Psoas muscle (tissue), 8 donors: ENCODE measurements around the gene GRK2. TPM values are rescaled to one million over a fixed set of nuclear protein-coding genes. Genes with fewer than 3 reads are reported as not detected.

ENCODE experiments used
- ATAC-seq, 4 donors: fragments of 200-7000 bp; cut with Tn5 transposase; one replicate each; pipeline ENCODE4 v1.9.1; 2020; ENCODE audit warnings: moderate library complexity in 3 of 4, mild to moderate bottlenecking in 2 of 4
- DNase-seq, 2 donors: peaks; one replicate each; pipeline ENCODE4 v3.0.0-alpha.2; 2020
- H3K27ac ChIP-seq: fragments of 200-600 bp; one replicate; pipeline ENCODE4 v1.8.0; 2022
- H3K27me3 ChIP-seq, 3 donors: fragments of 200-600 bp in 1 of 3; one replicate each; pipeline versions ENCODE4 v1.6.1 to v1.8.0; 2013 to 2022; ENCODE audit warnings: low read length in 2 of 3, mild to moderate bottlenecking in 2 of 3, moderate library complexity in 1 of 3; ENCODE audit not compliant: insufficient read depth in 3 of 3
- H3K36me3 ChIP-seq, 2 donors: fragments of 200-600 bp in 1 of 2; one replicate each; pipeline versions ENCODE4 v1.6.1 to v1.8.0; 2013 to 2022; ENCODE audit warnings: low read depth in 1 of 2, mild to moderate bottlenecking in 1 of 2, moderate library complexity in 1 of 2; ENCODE audit not compliant: insufficient read depth in 1 of 2
- H3K4me1 ChIP-seq: fragments of 200-600 bp; one replicate; pipeline ENCODE4 v1.8.0; 2022
- H3K4me3 ChIP-seq: fragments of 200-600 bp; one replicate; pipeline ENCODE4 v1.8.0; 2022; ENCODE audit warnings: mild to moderate bottlenecking
- H3K9me3 ChIP-seq: fragments of 200-600 bp; one replicate; pipeline ENCODE4 v1.8.0; 2022
- WGBS, 3 donors: extraction: QIAGEN DNeasy Blood & Tissue Kit; methylation state at CpG; one replicate each; pipeline versions ENCODE4 v1.1.6 to v1.1.7; 2013; 5-methylcytosine and 5-hydroxymethylcytosine counted together
- intact Hi-C, 2 donors: fragments of 100-400 bp; cut with DNase I; formaldehyde crosslinking; loops; one replicate each; pipeline versions ENCODE4 v1.11.0 to v1.14.2; 2022
- polyA plus RNA-seq, 3 donors: library from polyadenylated mRNA; stranded (reverse); fragments of 200-250 nt; gene quantifications; one replicate each; pipeline ENCODE4 v1.2.3, GENCODE V29; 2013
- total RNA-seq, 4 donors: library from RNA; stranded (reverse); fragmentation: NEBNext Ultra II Directional in 2 of 4; extraction: Animal tissue kit (Norgen Biotek cat#: 25700) in 2 of 4; gene quantifications; one replicate each; pipeline versions ENCODE4 v1.2.1 to v1.2.4, GENCODE V29; 2021 to 2023
- TF ChIP-seq, protein P1 (sequence below): fragments of 200-600 bp; IDR thresholded peaks from one replicate; pipeline ENCODE4 v1.8.0; 2022; ENCODE audit warnings: antibody characterized with exemption
- donor health status: healthy with polysubstance abuse.
- donor health status: DM: no; HTN: no; CAD: no; lungs with moderate emphysema.
- donor health status: Bipolar disorder and iron deficiency.
- donor health status: healthy.
- donor health status: DM: yes; HTN: yes; CAD: no.
- donor health status: DM: no; HTN: no; CAD: no.
- donor health status: DM: no; HTN: no; CAD: no.
- donor health status: DM: yes; HTN: yes; CAD: no.

The GRK2 gene
- total and polyA plus RNA-seq, 7 donors = 37.3 to 56.8 (median 46.2) TPM

DNA sequence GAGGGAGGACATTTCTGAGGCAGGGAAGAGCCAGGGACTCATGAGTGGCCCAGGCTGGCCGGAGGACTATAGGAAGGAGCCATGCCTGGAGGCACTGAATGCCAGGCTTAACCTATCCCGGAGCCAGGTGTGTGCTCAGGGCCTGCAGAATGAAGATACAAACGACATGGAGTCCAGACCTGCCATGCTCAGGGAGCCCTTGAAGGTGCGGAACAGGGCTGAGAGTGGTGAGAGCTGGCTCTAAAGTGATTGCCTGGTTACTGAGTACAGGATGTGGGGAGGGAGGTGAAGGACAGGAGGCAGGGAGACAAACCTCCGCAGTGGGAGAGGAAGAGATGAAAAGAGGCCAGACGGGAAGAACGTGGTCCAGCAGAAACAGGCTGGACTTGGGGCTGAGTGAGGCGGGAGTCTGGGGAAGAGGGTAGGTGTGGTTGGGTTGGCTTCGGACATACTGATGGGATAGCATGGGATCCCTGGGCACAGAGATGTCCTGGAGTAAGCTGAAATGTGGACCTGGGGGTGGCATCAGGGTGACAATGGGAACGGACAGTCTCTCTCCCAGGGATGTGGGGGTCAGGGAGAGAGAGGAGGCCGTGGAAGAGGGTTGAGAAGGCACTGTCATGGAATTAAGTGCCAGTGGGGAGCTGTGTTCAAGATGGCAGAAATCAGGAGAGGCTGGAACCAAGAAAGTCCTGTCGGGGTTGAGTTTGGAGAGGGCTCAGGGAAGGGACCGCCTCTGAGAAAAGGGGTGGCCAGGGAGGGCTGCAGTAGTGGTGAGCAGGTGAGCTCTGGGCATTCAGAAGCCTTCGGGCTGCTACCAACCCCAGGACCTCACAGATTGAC lies 21.3 kb downstream of the GRK2 start:
- DNase-seq (peak; percentile 7 to 33), ATAC-seq (no peak)
- whole genome bisulfite sequencing, 3 donors = 73 to 81% (median 75%) methylated on average over 14 of the region's 14 CpGs
- TF ChIP-seq, protein P1, sequence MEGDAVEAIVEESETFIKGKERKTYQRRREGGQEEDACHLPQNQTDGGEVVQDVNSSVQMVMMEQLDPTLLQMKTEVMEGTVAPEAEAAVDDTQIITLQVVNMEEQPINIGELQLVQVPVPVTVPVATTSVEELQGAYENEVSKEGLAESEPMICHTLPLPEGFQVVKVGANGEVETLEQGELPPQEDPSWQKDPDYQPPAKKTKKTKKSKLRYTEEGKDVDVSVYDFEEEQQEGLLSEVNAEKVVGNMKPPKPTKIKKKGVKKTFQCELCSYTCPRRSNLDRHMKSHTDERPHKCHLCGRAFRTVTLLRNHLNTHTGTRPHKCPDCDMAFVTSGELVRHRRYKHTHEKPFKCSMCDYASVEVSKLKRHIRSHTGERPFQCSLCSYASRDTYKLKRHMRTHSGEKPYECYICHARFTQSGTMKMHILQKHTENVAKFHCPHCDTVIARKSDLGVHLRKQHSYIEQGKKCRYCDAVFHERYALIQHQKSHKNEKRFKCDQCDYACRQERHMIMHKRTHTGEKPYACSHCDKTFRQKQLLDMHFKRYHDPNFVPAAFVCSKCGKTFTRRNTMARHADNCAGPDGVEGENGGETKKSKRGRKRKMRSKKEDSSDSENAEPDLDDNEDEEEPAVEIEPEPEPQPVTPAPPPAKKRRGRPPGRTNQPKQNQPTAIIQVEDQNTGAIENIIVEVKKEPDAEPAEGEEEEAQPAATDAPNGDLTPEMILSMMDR = no peak
- Histone ChIP-seq H3K27ac (peak overlapping the region; percentile 66), H3K27me3 (no peaks in the 10 kb centered on the region), H3K4me3 (peak overlapping the region; percentile 68), H3K36me3 (peaks cover 3 to 64% of the 10 kb centered on the region in 2 donors), H3K9me3 (no peaks in the 10 kb centered on the region), H3K4me1 (peaks cover 22% of the 10 kb centered on the region)
- intact Hi-C loops = no loop called here

- Histone ChIP-seq H3K27me3 (no peaks in the 10 kb centered on the region), H3K27ac (peak overlapping the region; percentile 66), H3K4me1 (peaks cover 25% of the 10 kb centered on the region), H3K4me3 (peak overlapping the region; percentile 68), H3K36me3 (peaks cover 3 to 58% of the 10 kb centered on the region in 2 donors), H3K9me3 (no peaks in the 10 kb centered on the region)
- WGBS, 3 donors = 44 to 58% (median 52%) methylated on average over 4 of the region's 4 CpGs
- TF ChIP-seq, protein P1 = no peak
- intact Hi-C loops = no loop called here
- DNase-seq (no peak), ATAC-seq (peak in 2 of 4 donors; percentile 6 to 14)
Measured at GRCh38 chr11:67288198-67288451, 21.9 kb downstream of the GRK2 start.

DNA sequence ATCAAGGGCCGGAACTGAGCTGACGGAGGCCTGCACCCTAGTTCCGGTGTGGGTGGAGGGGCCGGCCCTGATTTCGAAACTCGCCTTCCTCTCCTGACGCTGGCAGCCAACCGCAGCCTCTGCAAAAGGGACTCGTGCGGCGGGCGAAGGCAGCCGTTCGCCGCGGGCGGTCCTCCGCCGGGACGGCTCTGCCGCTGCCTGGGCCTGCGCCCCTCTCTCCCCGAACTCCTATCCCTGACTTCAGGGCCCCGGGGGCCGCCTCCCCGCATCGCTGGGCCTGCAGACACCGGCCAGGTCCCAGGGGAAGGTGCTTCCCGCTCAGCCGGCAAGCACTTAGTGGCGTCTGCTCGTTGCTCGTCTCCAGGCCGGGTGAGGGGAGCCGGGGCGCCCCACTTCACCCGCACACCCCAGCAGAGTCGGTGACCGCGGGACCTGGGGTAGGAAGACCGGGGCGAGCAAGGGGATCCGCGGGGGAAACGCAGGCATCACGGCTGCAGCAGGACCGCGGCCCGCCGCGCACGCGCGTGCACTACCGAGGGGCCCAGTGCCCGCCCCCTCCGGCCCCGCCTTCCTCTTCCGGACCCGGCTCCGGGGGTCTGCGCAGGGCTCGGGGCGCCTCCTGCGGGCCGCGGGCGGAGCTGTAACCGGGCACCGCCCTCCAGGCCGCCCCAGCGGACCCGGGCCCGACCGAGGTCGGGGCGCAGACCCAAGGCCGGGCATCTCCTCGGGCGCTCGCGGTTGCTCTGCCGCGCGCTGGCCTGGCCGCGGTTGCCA lies 22.4 kb downstream of the GRK2 start:
- TF ChIP-seq, protein P1 = peak; percentile 37
- intact Hi-C loops = no loop called here
- H3K4me1 ChIP-seq = peaks cover 26% of the 10 kb centered on the region
- peak overlapping the region; percentile 68 for H3K4me3 ChIP-seq
- no peaks in the 10 kb centered on the region for H3K9me3 ChIP-seq
- no peaks in the 10 kb centered on the region for H3K27me3 ChIP-seq
- DNase-seq (peak; percentile 88 to 93), ATAC-seq (peak; percentile 77 to 81 (median 78))
- WGBS, 3 donors = 1 to 2% (median 1%) methylated on average over 52 to 87 of the region's 87 CpGs
- peaks cover 3 to 53% of the 10 kb centered on the region in 2 donors for H3K36me3 ChIP-seq
- peak overlapping the region; percentile 66 for H3K27ac ChIP-seq

- peaks cover 26% of the 10 kb centered on the region for H3K4me1 ChIP-seq
- intact Hi-C loops = no loop called here
- WGBS, 3 donors = 0 to 1% (median 0%) methylated on average over 7 to 56 of the region's 56 CpGs
Measured at GRCh38 chr11:67289226-67289650, 23.0 kb downstream of the GRK2 start, which contains the start of gene ANKRD13D. Gene ANKRD13D, plus strand, starts transcription at chr11:67289303. Its CDS starts 158 bp downstream, at chr11:67289461.

More at GRCh38 chr11:67289226-67289650, 23.0 kb downstream of the GRK2 start, which contains the start of gene ANKRD13D:
- ATAC-seq (no peak), DNase-seq (no peak)
- peak within 1 kb of the TSS; percentile 68 for H3K4me3 ChIP-seq
- peak within 1 kb of the TSS; percentile 66 for H3K27ac ChIP-seq
- no peaks in the 10 kb centered on the region for H3K27me3 ChIP-seq
- TF ChIP-seq, protein P1 = no peak
- no peaks in the 10 kb centered on the region for H3K9me3 ChIP-seq
- H3K36me3 ChIP-seq = peaks cover 0 to 53% of the 10 kb centered on the region in 2 donors
